ENCODE measurements around the gene SAFB. TPM values are rescaled to one million over a fixed set of nuclear protein-coding genes. Genes with fewer than 3 reads are reported as not detected.

SAFB gene
- total and polyA plus RNA-seq, 12 donors: 42.8 to 72.5 (median 50.2) TPM

- peaks cover 0 to 65% (median 16%) of the 10 kb centered on the region in 9 donors for H3K36me3 ChIP-seq
- no peaks in the 10 kb centered on the region for H3K9me3 ChIP-seq
- H3K27ac ChIP-seq: peak overlapping the region; percentile 81 to 98 (median 96)
- intact Hi-C loops (cut with DNase I): loop anchor here in 3 of 10 donors (5.0 kb wide), 3 partner anchors 53 to 168 kb away; partner anchors contain the start of genes DUS3L (in 1 of the 3), HSD11B1L (in 1 of the 3) and MICOS13 (in 1 of the 3)
- no peak for TF ChIP-seq CTCF (IDR thresholded peaks at IDR 0.05)
- peak overlapping the region; percentile 89 to 100 (median 97) for H3K4me3 ChIP-seq
- DNase-seq (peak; percentile 22 to 33), ATAC-seq (no peak)
- H3K27me3 ChIP-seq: no peaks in the 10 kb centered on the region
- WGBS, 2 donors: 2% methylated on average over 20 of the region's 20 CpGs
- peaks cover 20 to 83% (median 75%) of the 10 kb centered on the region in 9 donors for H3K4me1 ChIP-seq
Observed at GRCh38 chr19:5624018-5624663, 1.3 kb downstream of the SAFB start.

- peaks cover 20 to 83% (median 72%) of the 10 kb centered on the region in 9 donors for H3K4me1 ChIP-seq
- no peaks in the 10 kb centered on the region for H3K9me3 ChIP-seq
- no peak for TF ChIP-seq CTCF (IDR thresholded peaks at IDR 0.05)
- peak overlapping the region in 9 of 10 donors; percentile 89 to 100 (median 97) for H3K4me3 ChIP-seq
- no peaks in the 10 kb centered on the region for H3K27me3 ChIP-seq
- H3K27ac ChIP-seq: peak overlapping the region in 5 of 10 donors; percentile 95 to 98 (median 98)
- 21 to 25% methylated on average over 8 of the region's 8 CpGs for WGBS, 2 donors
- ATAC-seq (no peak), DNase-seq (no peak)
- peaks cover 0 to 65% (median 15%) of the 10 kb centered on the region in 9 donors for H3K36me3 ChIP-seq
- intact Hi-C loops (cut with DNase I): loop anchor here in 3 of 10 donors (5.0 kb wide), 3 partner anchors 52 to 167 kb away; partner anchors contain the start of genes DUS3L (in 1 of the 3), HSD11B1L (in 1 of the 3) and MICOS13 (in 1 of the 3)
Observed at GRCh38 chr19:5624741-5625278, 1.9 kb downstream of the SAFB start.

GRCh38 chr19:5625641-5626040 is 2.8 kb downstream of the SAFB start:
- H3K9me3 ChIP-seq: no peaks in the 10 kb centered on the region
- peaks cover 20 to 83% (median 72%) of the 10 kb centered on the region in 9 donors for H3K4me1 ChIP-seq
- intact Hi-C loops (cut with DNase I): loop anchor here in 1 of 10 donors (5.0 kb wide), 1 partner anchor 52 kb away; no protein-coding TSS in a partner anchor
- H3K27ac ChIP-seq: peak overlapping the region in 2 of 10 donors; percentile 95 to 97
- H3K4me3 ChIP-seq: peak overlapping the region in 3 of 10 donors; percentile 93 to 97 (median 94)
- 73 to 79% methylated on average over 12 of the region's 12 CpGs for WGBS, 2 donors
- H3K27me3 ChIP-seq: no peaks in the 10 kb centered on the region
- ATAC-seq (no peak), DNase-seq (no peak)
- TF ChIP-seq CTCF (IDR thresholded peaks at IDR 0.05): no peak
- peaks cover 0 to 64% (median 15%) of the 10 kb centered on the region in 9 donors for H3K36me3 ChIP-seq

GRCh38 chr19:5627395-5627904 is 4.6 kb downstream of the SAFB start:
- 58 to 59% methylated on average over 6 of the region's 6 CpGs for WGBS, 2 donors
- ATAC-seq (no peak), DNase-seq (peak; percentile 40 to 56)
- no peak overlapping the region for H3K4me3 ChIP-seq
- H3K27ac ChIP-seq: peak overlapping the region in 1 of 10 donors; percentile 57
- H3K27me3 ChIP-seq: no peaks in the 10 kb centered on the region
- peaks cover 0 to 63% (median 15%) of the 10 kb centered on the region in 9 donors for H3K36me3 ChIP-seq
- TF ChIP-seq CTCF (IDR thresholded peaks at IDR 0.05): no peak
- peaks cover 26 to 89% (median 77%) of the 10 kb centered on the region in 9 donors for H3K4me1 ChIP-seq
- no peaks in the 10 kb centered on the region for H3K9me3 ChIP-seq
- intact Hi-C loops (cut with DNase I): loop anchor here in 1 of 10 donors (5.0 kb wide), 1 partner anchor 50 kb away; no protein-coding TSS in a partner anchor
